ENCODE data around the gene ST3GAL5. TPM values are rescaled to one million over a fixed set of nuclear protein-coding genes. Genes with fewer than 3 reads are reported as not detected.
"Not testable (repeated sequence)": the region's sequence is repeated elsewhere in the genome, so short reads cannot be mapped to it uniquely, and the experiment has no call there.

Gene ST3GAL5
- total RNA-seq, 2 experiments from 2014 or later = 21.1 to 21.5 TPM

GRCh38 chr2:85935746-85936208 lies 47.0 kb upstream of the ST3GAL5 start:
- Mint-ChIP-seq H3K9me3 (peaks cover 2% of the 10 kb centered on the region), H3K27me3 (no peaks in the 10 kb centered on the region), H3K4me3 (no peak overlapping the region), H3K4me1 (ENCODE audit: low read depth) (peaks cover 21% of the 10 kb centered on the region), H3K27ac (no peak overlapping the region), H3K36me3 (ENCODE audit: low read depth) (no peaks in the 10 kb centered on the region)
- ATAC-seq (no peak), DNase-seq (no peak)
- no peak for TF ChIP-seq CTCF (IDR thresholded peaks at IDR 0.05)
- intact Hi-C loops (cut with micrococcal nuclease) = no loop called here
- ChIA-PET POLR2A (no interaction called here), CTCF (interaction anchor here (0.6 kb wide), 1 partner anchor 46 kb away, joined by 3 read pairs; no protein-coding TSS in a partner anchor)

- CTCF ChIA-PET = interaction anchor here (0.6 kb wide), 1 partner anchor 46 kb away, joined by 3 read pairs; no protein-coding TSS in a partner anchor
- H3K36me3 Mint-ChIP-seq (ENCODE audit: low read depth) = no peaks in the 10 kb centered on the region
- POLR2A ChIA-PET = no interaction called here
- ATAC-seq (no peak), DNase-seq (no peak)
- H3K27me3 Mint-ChIP-seq = no peaks in the 10 kb centered on the region
- intact Hi-C loops (cut with micrococcal nuclease) = no loop called here
- no peak for TF ChIP-seq CTCF (IDR thresholded peaks at IDR 0.05)
- H3K4me1 Mint-ChIP-seq (ENCODE audit: low read depth) = peaks cover 21% of the 10 kb centered on the region
- H3K9me3 Mint-ChIP-seq = no peaks in the 10 kb centered on the region
- no peak overlapping the region for H3K27ac Mint-ChIP-seq
- H3K4me3 Mint-ChIP-seq = no peak overlapping the region
Measured at GRCh38 chr2:85935170-85935745, 46.5 kb upstream of the ST3GAL5 start.

- POLR2A ChIA-PET = no interaction called here
Measured at GRCh38 chr2:85933753-85934594, 45.2 kb upstream of the ST3GAL5 start.

GRCh38 chr2:85931151-85931550 lies 42.4 kb upstream of the ST3GAL5 start:
- ChIA-PET CTCF (interaction anchor here (1.6 kb wide), 1 partner anchor 104 kb away, joined by 5 read pairs; no protein-coding TSS in a partner anchor), POLR2A (interaction anchor here (0.6 to 1.3 kb wide), 2 partner anchors 16 to 860 kb away, joined by 3 read pairs; no protein-coding TSS in a partner anchor)
- H3K4me3 Mint-ChIP-seq; H3K9me3 Mint-ChIP-seq; H3K27ac Mint-ChIP-seq; ATAC-seq; H3K36me3 Mint-ChIP-seq (ENCODE audit: low read depth); intact Hi-C loops (cut with micrococcal nuclease); H3K27me3 Mint-ChIP-seq; DNase-seq: not testable (repeated sequence)
- peaks cover 29% of the 10 kb centered on the region for H3K4me1 Mint-ChIP-seq (ENCODE audit: low read depth)

More at GRCh38 chr2:85933753-85934594, 45.2 kb upstream of the ST3GAL5 start:
- intact Hi-C loops (cut with micrococcal nuclease) = no loop called here
- TF ChIP-seq CTCF (IDR thresholded peaks at IDR 0.05) = no peak
- Mint-ChIP-seq H3K4me1 (ENCODE audit: low read depth) (peaks cover 21% of the 10 kb centered on the region), H3K9me3 (no peaks in the 10 kb centered on the region), H3K27ac (no peak overlapping the region), H3K36me3 (ENCODE audit: low read depth) (no peaks in the 10 kb centered on the region), H3K4me3 (no peak overlapping the region), H3K27me3 (no peaks in the 10 kb centered on the region)
- ATAC-seq = peak; percentile 91
- DNase-seq = peak; percentile 25
- CTCF ChIA-PET = no interaction called here

GRCh38 chr2:85930129-85931124 lies 41.6 kb upstream of the ST3GAL5 start:
- DNase-seq (no peak), ATAC-seq (no peak)
- H3K36me3 Mint-ChIP-seq (ENCODE audit: low read depth) = no peaks in the 10 kb centered on the region
- H3K9me3 Mint-ChIP-seq = no peaks in the 10 kb centered on the region
- no peak overlapping the region for H3K4me3 Mint-ChIP-seq
- TF ChIP-seq CTCF (IDR thresholded peaks at IDR 0.05) = no peak
- peaks cover 29% of the 10 kb centered on the region for H3K4me1 Mint-ChIP-seq (ENCODE audit: low read depth)
- H3K27ac Mint-ChIP-seq = no peak overlapping the region
- POLR2A ChIA-PET = interaction anchor here (0.9 to 1.3 kb wide), 2 partner anchors 17 to 106 kb away, joined by 3 read pairs; no protein-coding TSS in a partner anchor
- no peaks in the 10 kb centered on the region for H3K27me3 Mint-ChIP-seq
- intact Hi-C loops (cut with micrococcal nuclease) = no loop called here
- CTCF ChIA-PET = interaction anchor here (0.7 to 2.6 kb wide), 3 partner anchors 41 to 150 kb away, joined by 3 to 11 read pairs (median 3); partner anchors contain the start of gene ST3GAL5
